Panc1 (cell line): Measurements from ENCODE around the gene XYLT1. TPM values are rescaled to one million over a fixed set of nuclear protein-coding genes. Genes with fewer than 3 reads are reported as not detected.

Source experiments
- ATAC-seq: fragments of 200-7000 bp; cut with Tn5 transposase; 2 replicates; pipeline ENCODE4 v1.9.1; 2020; ENCODE audit warnings: mild to moderate bottlenecking, moderate library complexity
- BruUV-seq: library from RNA; stranded (reverse); fragments of 400-500 nt; replicated peaks from 2 replicates; lab custom pipeline; 2021; lab: Mats Ljungman, UMichigan
- CTCF ChIA-PET: fragments of 300-600 bp; sonication (Branson Sonifier 250); formaldehyde crosslinking; loops from one replicate; lab custom pipeline; 2022; ENCODE audit warnings: antibody characterized with exemption; lab: Charles Lee
- POLR2A ChIA-PET: fragments of 300-600 bp; sonication (Branson Sonifier 250); formaldehyde crosslinking; loops from one replicate; lab custom pipeline; 2022; ENCODE audit warnings: antibody characterized with exemption; lab: Charles Lee
- DNase-seq: peaks from one replicate; pipeline ENCODE4 v3.0.0-alpha.2; 2010; ENCODE audit warnings: low read depth, low spot score
- H3K27ac ChIP-seq: 2 replicates; pipeline ENCODE4 v1.5.1; 2011; ENCODE audit warnings: mild to moderate bottlenecking, low read length, inconsistent platforms
- H3K27me3 ChIP-seq: fragments of 200-500 bp; sonication (Bioruptor generic); 2 replicates; pipeline ENCODE4 v1.6.0; 2014; ENCODE audit warnings: low read length, inconsistent platforms; ENCODE audit not compliant: control insufficient read depth, insufficient read depth
- H3K36me3 ChIP-seq: fragments of 200-500 bp; sonication (Bioruptor generic); 2 replicates; pipeline ENCODE4 v1.5.1; 2014; ENCODE audit warnings: inconsistent platforms, mild to moderate bottlenecking, low read length, moderate library complexity; ENCODE audit not compliant: control insufficient read depth, insufficient read depth
- H3K4me1 ChIP-seq: 2 replicates; pipeline ENCODE4 v1.5.1; 2011; ENCODE audit warnings: inconsistent platforms, mild to moderate bottlenecking, low read length, moderate library complexity; ENCODE audit not compliant: control insufficient read depth, insufficient read depth
- H3K4me3 ChIP-seq, 2 experiments: 2 replicates each; pipeline ENCODE4 v1.5.1; 2011 to 2012; ENCODE audit warnings: low read depth in 2 of 2, low read length in 2 of 2, mild to moderate bottlenecking in 2 of 2, inconsistent platforms in 1 of 2, moderate library complexity in 1 of 2
- H3K9me3 ChIP-seq: fragments of 200-500 bp; sonication (Bioruptor generic); 2 replicates; pipeline ENCODE4 v1.5.1; 2014; ENCODE audit warnings: low read depth, mild to moderate bottlenecking, inconsistent platforms, low read length, moderate library complexity; ENCODE audit not compliant: control insufficient read depth, insufficient read depth
- CTCF ChIP-seq: fragments of 450-650 bp; IDR thresholded peaks from 2 replicates; pipeline ENCODE4 v1.5.1; 2017; ENCODE audit warnings: mild to moderate bottlenecking
- POLR2AphosphoS5 ChIP-seq: IDR thresholded peaks from 2 replicates; pipeline ENCODE4 v1.6.1; 2012; ENCODE audit warnings: mild to moderate bottlenecking, low read depth, low read length, moderate library complexity
- REST ChIP-seq, 2 experiments: IDR thresholded peaks; 2 replicates each; pipeline ENCODE4 v1.6.1; 2011 to 2012; ENCODE audit warnings: low read depth in 2 of 2, control low read depth in 1 of 2, low read length in 1 of 2, mild to moderate bottlenecking in 1 of 2, moderate library complexity in 1 of 2; ENCODE audit not compliant: insufficient read depth in 1 of 2
- SIN3A ChIP-seq: IDR thresholded peaks from 2 replicates; pipeline ENCODE4 v1.6.1; 2012; ENCODE audit warnings: low read depth, mild to moderate bottlenecking, low read length, moderate library complexity, borderline replicate concordance; ENCODE audit not compliant: insufficient read depth
- TCF7L2 ChIP-seq: IDR thresholded peaks from 2 replicates; pipeline ENCODE4 v1.6.1; 2011; ENCODE audit warnings: mild to moderate bottlenecking, low read depth, low read length, inconsistent platforms
- in situ Hi-C: cut with HindIII; loops from 2 replicates; pipeline ENCODE4 v1.10.0; 2016; ENCODE audit warnings: low sequenced_read_pairs, low pct_unique_long_range_greater_than_20kb
- intact Hi-C: fragments of 100-400 bp; cut with micrococcal nuclease; formaldehyde crosslinking; loops from one replicate; pipeline ENCODE4 v1.10.0; 2022; ENCODE audit not compliant: unreplicated experiment
- total RNA-seq: library from RNA; stranded (reverse); gene quantifications from one replicate; pipeline ENCODE4 v1.2.1, GENCODE V29; 2021; ENCODE audit not compliant: unreplicated experiment

XYLT1 gene
- total RNA-seq, 1 experiment from 2014 or later = 0.62 TPM

GRCh38 chr16:17511340-17511739, 40.6 kb upstream of the XYLT1 start:
- Histone ChIP-seq H3K27me3 (no peaks in the 10 kb centered on the region; the same call in 1 of the 2 replicates), H3K36me3 (no peaks in the 10 kb centered on the region), H3K4me3 (no peak overlapping the region), H3K27ac (no peak overlapping the region), H3K9me3 (no peaks in the 10 kb centered on the region), H3K4me1 (no peaks in the 10 kb centered on the region)
- ChIA-PET POLR2A (no interaction called here), CTCF (no interaction called here)
- TF ChIP-seq CTCF (no peak), SIN3A (no peak), POLR2AphosphoS5 (no peak), REST (IDR thresholded peaks at IDR 0.05; ENCODE audit: insufficient read depth in 1 of 2, low read depth in 2 of 2, low read length in 1 of 2) (no peak), TCF7L2 (no peak)
- no TSS peak for BruUV-seq
- DNase-seq = no peak
- intact Hi-C loops = no loop called here
- in situ Hi-C loops = no loop called here
- no peak for ATAC-seq

- Histone ChIP-seq H3K27ac (no peak overlapping the region), H3K36me3 (no peaks in the 10 kb centered on the region), H3K4me3 (no peak overlapping the region), H3K4me1 (no peaks in the 10 kb centered on the region), H3K9me3 (no peaks in the 10 kb centered on the region), H3K27me3 (no peaks in the 10 kb centered on the region; the same call in 1 of the 2 replicates)
- intact Hi-C loops = no loop called here
- ChIA-PET CTCF (no interaction called here), POLR2A (no interaction called here)
- in situ Hi-C loops = no loop called here
- no peak for DNase-seq
- no TSS peak for BruUV-seq
- TF ChIP-seq POLR2AphosphoS5 = no peak
- no peak for TF ChIP-seq REST (IDR thresholded peaks at IDR 0.05; ENCODE audit: insufficient read depth in 1 of 2, low read depth in 2 of 2, low read length in 1 of 2)
- TF ChIP-seq SIN3A = no peak
- no peak for ATAC-seq
Measured at GRCh38 chr16:17510567-17510966, 39.8 kb upstream of the XYLT1 start.
